Kidney glomerular epithelial cell (primary cell): Measurements from ENCODE around the gene SH3TC1.

Experiments
- DNase-seq: peaks from one replicate; lab custom pipeline; 2025; lab: John Stamatoyannopoulos, UW

Gene SH3TC1

GRCh38 chr4:8229331-8229975 is 30.4 kb downstream of the SH3TC1 start:
- no peak for DNase-seq

- no peak for DNase-seq
Observed at GRCh38 chr4:8230033-8230432, 30.9 kb downstream of the SH3TC1 start.

GRCh38 chr4:8230891-8231290 is 31.8 kb downstream of the SH3TC1 start:
- DNase-seq: no peak

GRCh38 chr4:8231551-8232049 is 32.5 kb downstream of the SH3TC1 start:
- no peak for DNase-seq

- no peak for DNase-seq
Observed at GRCh38 chr4:8232748-8233147, 33.7 kb downstream of the SH3TC1 start.

- no peak for DNase-seq
Observed at GRCh38 chr4:8233672-8234484, 34.8 kb downstream of the SH3TC1 start.

GRCh38 chr4:8234715-8235114 is 35.6 kb downstream of the SH3TC1 start:
- DNase-seq: no peak

GRCh38 chr4:8235224-8235623 is 36.1 kb downstream of the SH3TC1 start:
- no peak for DNase-seq

- DNase-seq: no peak
Observed at GRCh38 chr4:8235686-8236085, 36.6 kb downstream of the SH3TC1 start.

GRCh38 chr4:8236106-8236919 is 37.2 kb downstream of the SH3TC1 start:
- DNase-seq: no peak

GRCh38 chr4:8236920-8237195 is 37.8 kb downstream of the SH3TC1 start:
- no peak for DNase-seq

- DNase-seq: no peak
Observed at GRCh38 chr4:8237256-8237989, 38.3 kb downstream of the SH3TC1 start.

GRCh38 chr4:8238036-8238511 is 39.0 kb downstream of the SH3TC1 start:
- DNase-seq: no peak

- no peak for DNase-seq
Observed at GRCh38 chr4:8238515-8239053, 39.5 kb downstream of the SH3TC1 start.

GRCh38 chr4:8239226-8239625 is 40.1 kb downstream of the SH3TC1 start:
- DNase-seq: no peak

- DNase-seq: no peak
Observed at GRCh38 chr4:8239661-8240060, 40.6 kb downstream of the SH3TC1 start.

- no peak for DNase-seq
Observed at GRCh38 chr4:8240211-8241041, 41.3 kb downstream of the SH3TC1 start.

GRCh38 chr4:8241211-8241779 is 42.2 kb downstream of the SH3TC1 start:
- DNase-seq: no peak

GRCh38 chr4:8241895-8242696 is 43.0 kb downstream of the SH3TC1 start:
- peak; percentile 65 for DNase-seq
